ENCODE results near the gene SMG7.
A peak's percentile ranks its signal among the peaks of the same experiment; 100 is the strongest.
"Not testable (repeated sequence)": the region's sequence is repeated elsewhere in the genome, so short reads cannot be mapped to it uniquely, and the experiment has no call there.

Gene SMG7

GRCh38 chr1:183472488-183473216 lies at the start of gene SMG7:
SMG7 (plus strand) TSS chr1:183472499; CDS start chr1:183472621, 122 bp downstream.
- no peaks in the 10 kb centered on the region for H3K36me3 ChIP-seq (ENCODE audit: control insufficient read depth, insufficient read depth, low read length, severe bottlenecking)
- no peaks in the 10 kb centered on the region for H3K9me3 ChIP-seq (ENCODE audit: control insufficient read depth, low read length)
- H3K9ac ChIP-seq (ENCODE audit: low read length): peak within 1 kb of the TSS; percentile 98
- H3K4me1 ChIP-seq (ENCODE audit: control insufficient read depth, insufficient read depth, low read length): peaks cover 12% of the 10 kb centered on the region
- peak within 1 kb of the TSS; percentile 93 for H3K4me3 ChIP-seq (ENCODE audit: low read length)
- no peaks in the 10 kb centered on the region for H3K27me3 ChIP-seq (replicated peaks; ENCODE audit: control insufficient read depth, insufficient read depth, low read length)
- peak; percentile 69 for DNase-seq (ENCODE audit: low read depth)

GRCh38 chr1:183423541-183423940 lies 48.8 kb upstream of the SMG7 start:
- Histone ChIP-seq H3K36me3 (ENCODE audit: control insufficient read depth, insufficient read depth, low read length, severe bottlenecking) (no peaks in the 10 kb centered on the region), H3K9ac (ENCODE audit: low read length) (no peak overlapping the region), H3K27me3 (replicated peaks; ENCODE audit: control insufficient read depth, insufficient read depth, low read length) (peaks cover 27% of the 10 kb centered on the region), H3K4me3 (ENCODE audit: low read length) (no peak overlapping the region), H3K4me1 (ENCODE audit: control insufficient read depth, insufficient read depth, low read length) (no peaks in the 10 kb centered on the region), H3K9me3 (ENCODE audit: control insufficient read depth, low read length) (peaks cover 6% of the 10 kb centered on the region)
- no peak for DNase-seq (ENCODE audit: low read depth)

GRCh38 chr1:183424691-183425090 lies 47.6 kb upstream of the SMG7 start:
- H3K27me3 ChIP-seq (replicated peaks; ENCODE audit: control insufficient read depth, insufficient read depth, low read length): peaks cover 17% of the 10 kb centered on the region
- no peaks in the 10 kb centered on the region for H3K36me3 ChIP-seq (ENCODE audit: control insufficient read depth, insufficient read depth, low read length, severe bottlenecking)
- H3K9me3 ChIP-seq (ENCODE audit: control insufficient read depth, low read length): peaks cover 8% of the 10 kb centered on the region
- no peaks in the 10 kb centered on the region for H3K4me1 ChIP-seq (ENCODE audit: control insufficient read depth, insufficient read depth, low read length)
- H3K4me3 ChIP-seq (ENCODE audit: low read length): no peak overlapping the region
- DNase-seq (ENCODE audit: low read depth): peak; percentile 27
- no peak overlapping the region for H3K9ac ChIP-seq (ENCODE audit: low read length)

- not testable (repeated sequence) for H3K4me3 ChIP-seq (ENCODE audit: low read length); H3K36me3 ChIP-seq (ENCODE audit: control insufficient read depth, insufficient read depth, low read length, severe bottlenecking); H3K27me3 ChIP-seq (replicated peaks; ENCODE audit: control insufficient read depth, insufficient read depth, low read length); H3K9ac ChIP-seq (ENCODE audit: low read length); DNase-seq (ENCODE audit: low read depth); H3K4me1 ChIP-seq (ENCODE audit: control insufficient read depth, insufficient read depth, low read length)
- peaks cover 12% of the 10 kb centered on the region for H3K9me3 ChIP-seq (ENCODE audit: control insufficient read depth, low read length)
Observed at GRCh38 chr1:183427591-183427990, 44.7 kb upstream of the SMG7 start.

- no peaks in the 10 kb centered on the region for H3K36me3 ChIP-seq (ENCODE audit: control insufficient read depth, insufficient read depth, low read length, severe bottlenecking)
- no peaks in the 10 kb centered on the region for H3K27me3 ChIP-seq (replicated peaks; ENCODE audit: control insufficient read depth, insufficient read depth, low read length)
- peaks cover 10% of the 10 kb centered on the region for H3K4me1 ChIP-seq (ENCODE audit: control insufficient read depth, insufficient read depth, low read length)
- H3K9ac ChIP-seq (ENCODE audit: low read length): no peak overlapping the region
- peaks cover 12% of the 10 kb centered on the region for H3K9me3 ChIP-seq (ENCODE audit: control insufficient read depth, low read length)
- no peak overlapping the region for H3K4me3 ChIP-seq (ENCODE audit: low read length)
- no peak for DNase-seq (ENCODE audit: low read depth)
Observed at GRCh38 chr1:183431840-183432547, 40.3 kb upstream of the SMG7 start.

- H3K9ac ChIP-seq (ENCODE audit: low read length): no peak overlapping the region
- no peaks in the 10 kb centered on the region for H3K36me3 ChIP-seq (ENCODE audit: control insufficient read depth, insufficient read depth, low read length, severe bottlenecking)
- peak; percentile 13 for DNase-seq (ENCODE audit: low read depth)
Observed at GRCh38 chr1:183432548-183432875, 39.8 kb upstream of the SMG7 start.

GRCh38 chr1:183433703-183434102 lies 38.6 kb upstream of the SMG7 start:
- Histone ChIP-seq H3K36me3 (ENCODE audit: control insufficient read depth, insufficient read depth, low read length, severe bottlenecking) (no peaks in the 10 kb centered on the region), H3K27me3 (replicated peaks; ENCODE audit: control insufficient read depth, insufficient read depth, low read length) (peaks cover 2% of the 10 kb centered on the region), H3K9ac (ENCODE audit: low read length) (no peak overlapping the region), H3K4me1 (ENCODE audit: control insufficient read depth, insufficient read depth, low read length) (peaks cover 10% of the 10 kb centered on the region), H3K9me3 (ENCODE audit: control insufficient read depth, low read length) (peaks cover 5% of the 10 kb centered on the region), H3K4me3 (ENCODE audit: low read length) (no peak overlapping the region)
- DNase-seq (ENCODE audit: low read depth): no peak

More at GRCh38 chr1:183432548-183432875, 39.8 kb upstream of the SMG7 start:
- Histone ChIP-seq H3K9me3 (ENCODE audit: control insufficient read depth, low read length) (peaks cover 12% of the 10 kb centered on the region), H3K4me3 (ENCODE audit: low read length) (no peak overlapping the region), H3K27me3 (replicated peaks; ENCODE audit: control insufficient read depth, insufficient read depth, low read length) (no peaks in the 10 kb centered on the region), H3K4me1 (ENCODE audit: control insufficient read depth, insufficient read depth, low read length) (peaks cover 10% of the 10 kb centered on the region)

GRCh38 chr1:183435497-183435896 lies 36.8 kb upstream of the SMG7 start:
- no peak for DNase-seq (ENCODE audit: low read depth)
- H3K9me3 ChIP-seq (ENCODE audit: control insufficient read depth, low read length): no peaks in the 10 kb centered on the region
- H3K9ac ChIP-seq (ENCODE audit: low read length): no peak overlapping the region
- no peaks in the 10 kb centered on the region for H3K36me3 ChIP-seq (ENCODE audit: control insufficient read depth, insufficient read depth, low read length, severe bottlenecking)
- H3K27me3 ChIP-seq (replicated peaks; ENCODE audit: control insufficient read depth, insufficient read depth, low read length): peaks cover 2% of the 10 kb centered on the region
- H3K4me1 ChIP-seq (ENCODE audit: control insufficient read depth, insufficient read depth, low read length): peaks cover 10% of the 10 kb centered on the region
- no peak overlapping the region for H3K4me3 ChIP-seq (ENCODE audit: low read length)

GRCh38 chr1:183438060-183438459 lies 34.2 kb upstream of the SMG7 start:
- Histone ChIP-seq H3K36me3 (ENCODE audit: control insufficient read depth, insufficient read depth, low read length, severe bottlenecking) (no peaks in the 10 kb centered on the region), H3K27me3 (replicated peaks; ENCODE audit: control insufficient read depth, insufficient read depth, low read length) (peaks cover 2% of the 10 kb centered on the region), H3K4me3 (ENCODE audit: low read length) (no peak overlapping the region), H3K9ac (ENCODE audit: low read length) (no peak overlapping the region), H3K4me1 (ENCODE audit: control insufficient read depth, insufficient read depth, low read length) (peaks cover 10% of the 10 kb centered on the region), H3K9me3 (ENCODE audit: control insufficient read depth, low read length) (no peaks in the 10 kb centered on the region)
- DNase-seq (ENCODE audit: low read depth): no peak

GRCh38 chr1:183443011-183443410 lies 29.3 kb upstream of the SMG7 start:
- no peak for DNase-seq (ENCODE audit: low read depth)
- H3K9me3 ChIP-seq (ENCODE audit: control insufficient read depth, low read length): no peaks in the 10 kb centered on the region
- no peak overlapping the region for H3K4me3 ChIP-seq (ENCODE audit: low read length)
- H3K4me1 ChIP-seq (ENCODE audit: control insufficient read depth, insufficient read depth, low read length): no peaks in the 10 kb centered on the region
- peaks cover 2% of the 10 kb centered on the region for H3K27me3 ChIP-seq (replicated peaks; ENCODE audit: control insufficient read depth, insufficient read depth, low read length)
- no peaks in the 10 kb centered on the region for H3K36me3 ChIP-seq (ENCODE audit: control insufficient read depth, insufficient read depth, low read length, severe bottlenecking)
- H3K9ac ChIP-seq (ENCODE audit: low read length): no peak overlapping the region

GRCh38 chr1:183443466-183443865 lies 28.8 kb upstream of the SMG7 start:
- Histone ChIP-seq H3K4me3 (ENCODE audit: low read length) (no peak overlapping the region), H3K36me3 (ENCODE audit: control insufficient read depth, insufficient read depth, low read length, severe bottlenecking) (no peaks in the 10 kb centered on the region), H3K4me1 (ENCODE audit: control insufficient read depth, insufficient read depth, low read length) (no peaks in the 10 kb centered on the region), H3K9me3 (ENCODE audit: control insufficient read depth, low read length) (no peaks in the 10 kb centered on the region), H3K9ac (ENCODE audit: low read length) (no peak overlapping the region), H3K27me3 (replicated peaks; ENCODE audit: control insufficient read depth, insufficient read depth, low read length) (no peaks in the 10 kb centered on the region)
- no peak for DNase-seq (ENCODE audit: low read depth)

All from adipocyte (in vitro differentiated cells).